Stimulated activated CD8-positive, alpha-beta memory T cell treated with anti-CD3 and anti-CD28 coated beads, Interleukin-4, amount 100 ng/mL, for 48 hours (primary cell): ENCODE results near the gene FAM234A.

ENCODE experiments used
- DNase-seq: peaks from one replicate; pipeline ENCODE4 v3.0.0-alpha.2; 2020

The FAM234A gene

GRCh38 chr16:305916-306626, 71.5 kb downstream of the FAM234A start:
- no peak for DNase-seq

DNA sequence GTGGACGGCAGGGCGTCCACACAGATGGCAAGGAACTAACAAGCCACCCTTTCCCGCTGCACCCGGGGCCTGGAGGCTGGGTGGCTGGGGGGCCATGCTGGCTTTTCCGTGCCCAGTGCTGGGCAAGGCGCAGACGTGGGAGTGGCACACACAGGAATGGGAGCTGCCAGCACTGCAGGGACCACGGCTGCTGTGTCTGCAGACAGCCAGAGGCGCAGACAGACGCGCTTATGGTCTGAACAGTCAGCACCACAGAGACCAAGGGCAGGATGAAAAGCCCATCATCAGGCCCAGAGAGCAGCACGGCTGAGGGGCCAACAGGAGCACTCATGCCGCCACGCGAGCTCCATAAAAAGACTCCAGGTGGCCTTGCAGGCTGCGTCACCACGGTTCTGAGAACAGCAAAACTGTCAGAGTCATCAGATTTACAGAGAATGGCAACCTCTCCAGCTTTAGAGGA, 72.3 kb downstream of the FAM234A start:
- DNase-seq = no peak

DNA sequence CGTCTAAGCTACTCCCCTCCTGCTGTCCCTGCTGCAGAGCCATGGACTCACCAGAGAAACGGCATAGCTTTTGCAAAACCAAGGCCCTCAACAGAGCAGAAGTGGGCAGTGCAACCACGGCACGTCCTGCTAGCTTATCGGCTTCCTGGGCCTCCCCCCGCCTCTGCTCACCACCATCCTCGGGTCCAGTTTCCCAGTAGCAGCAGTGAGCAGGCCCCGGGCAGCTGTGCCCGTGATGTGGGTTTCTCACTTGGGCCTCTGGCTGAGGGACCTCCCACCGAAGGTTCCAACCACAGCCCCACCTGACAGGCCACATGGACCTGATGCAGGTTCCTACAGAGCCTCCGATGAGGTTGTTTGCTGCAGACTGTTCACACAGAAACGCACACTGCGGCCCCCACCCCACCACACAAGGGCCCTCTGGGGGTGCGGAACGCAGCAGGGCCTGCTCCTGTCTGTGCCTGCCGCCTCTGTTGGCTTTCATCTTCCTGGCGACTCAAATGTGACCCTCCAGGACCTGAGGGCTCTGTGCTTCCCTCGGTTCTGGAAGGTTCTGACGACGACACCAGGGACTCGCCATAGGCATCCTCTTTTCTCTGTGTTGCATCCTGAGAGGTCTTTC, 73.2 kb downstream of the FAM234A start:
- DNase-seq = no peak

DNA sequence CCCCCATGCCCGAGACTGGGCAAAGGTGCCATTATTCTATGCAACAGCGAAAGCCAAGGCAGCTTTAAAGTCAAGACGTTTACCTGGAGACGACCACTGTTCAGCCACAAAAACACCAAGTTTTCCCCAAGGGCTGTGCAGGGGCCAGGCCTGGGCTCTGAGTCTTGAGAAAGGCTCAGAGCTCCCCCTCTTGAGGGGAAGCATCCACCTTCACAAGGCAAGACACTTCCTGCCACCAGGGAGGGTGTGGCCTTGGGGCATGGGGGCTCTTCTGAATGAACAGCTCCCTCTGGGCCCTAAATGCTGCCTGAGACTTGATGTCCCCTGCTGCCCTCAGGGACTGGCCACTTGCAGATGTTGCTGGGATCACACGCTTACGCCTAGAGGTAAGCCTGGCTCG, 74.9 kb downstream of the FAM234A start:
- no peak for DNase-seq

DNA sequence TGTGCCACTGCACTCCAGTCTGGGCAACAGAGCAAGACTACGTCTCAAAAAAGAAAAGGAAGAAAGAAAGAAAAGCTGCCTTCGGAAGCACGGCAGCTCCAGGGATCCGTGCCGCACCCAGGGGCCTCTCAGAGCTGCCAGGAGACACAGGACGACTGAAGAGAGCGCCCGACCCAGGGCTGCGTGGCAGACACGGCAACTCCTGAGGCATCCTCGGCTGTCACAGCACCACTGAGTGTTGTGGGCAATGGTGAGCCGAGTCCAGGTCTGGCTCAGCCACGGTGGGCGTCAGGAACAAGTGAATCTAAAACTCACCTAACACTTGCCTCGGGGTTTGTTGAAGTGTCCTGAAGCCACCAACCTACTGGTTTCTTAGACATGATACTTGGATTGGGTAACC, 77.1 kb downstream of the FAM234A start:
- no peak for DNase-seq

- no peak for DNase-seq
These were observed 79.7 kb downstream of the FAM234A start for GRCh38 chr16:314351-314750.

GRCh38 chr16:314795-315299, 80.2 kb downstream of the FAM234A start:
- no peak for DNase-seq
